ENCODE measurements around the gene CYP19A1. TPM values are rescaled to one million over a fixed set of nuclear protein-coding genes. Genes with fewer than 3 reads are reported as not detected.

The CYP19A1 gene
- polyA plus RNA-seq, 1 experiment: not detected

DNA sequence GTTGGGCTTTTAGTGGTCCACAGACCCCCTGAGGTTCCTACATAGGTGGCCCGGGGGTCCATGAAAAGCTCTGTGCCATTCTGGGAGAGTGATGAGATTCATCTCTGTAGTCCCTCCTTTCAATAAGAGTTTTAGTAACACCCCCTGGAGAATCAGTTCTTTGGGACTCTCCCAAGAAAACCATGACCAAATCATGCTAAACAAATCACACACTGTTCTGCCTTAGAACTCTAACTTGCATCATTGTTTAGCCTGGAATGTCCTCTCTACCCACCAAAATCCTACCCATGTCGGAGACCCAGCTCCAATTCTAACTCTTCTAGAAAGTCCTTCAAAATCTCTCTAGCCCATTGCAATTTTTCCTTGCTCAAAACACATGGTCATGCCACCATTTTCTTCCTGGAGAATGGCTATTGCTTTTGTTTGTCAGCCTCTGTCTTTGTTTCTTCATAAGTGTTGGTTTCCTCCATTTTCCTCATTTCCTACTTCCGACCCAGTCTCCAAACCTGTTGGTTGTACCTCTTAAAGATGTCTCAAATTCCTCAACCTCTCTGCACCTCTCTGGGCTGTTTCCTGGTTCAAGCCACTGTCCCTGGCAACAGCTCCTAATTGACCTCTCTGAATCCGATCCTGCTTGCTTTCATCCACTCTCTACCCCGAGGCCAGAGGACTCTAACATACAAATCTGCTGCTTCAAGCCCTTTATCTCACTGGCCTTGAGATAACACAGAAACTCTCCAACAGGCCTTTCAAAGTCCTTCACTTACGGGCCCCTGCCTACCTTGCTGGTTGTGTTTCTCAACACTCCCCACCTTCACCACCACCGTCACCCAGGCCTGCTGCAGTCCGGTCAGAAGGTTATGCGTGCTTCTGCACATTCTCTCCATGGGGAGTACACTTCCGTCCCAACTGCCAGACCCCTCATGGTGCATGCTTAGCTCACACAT is 23.7 kb downstream of the CYP19A1 start:
- no peak overlapping the region for H3K27ac ChIP-seq (ENCODE audit: low read depth, low read length)
- no peak for DNase-seq (ENCODE audit: low read depth, low spot score)
- ChIA-PET CTCF (interaction anchor here (1.0 kb wide), 1 partner anchor 37 kb away, joined by 3 read pairs; no protein-coding TSS in a partner anchor), POLR2A (no interaction called here)
- TF ChIP-seq, protein P1, sequence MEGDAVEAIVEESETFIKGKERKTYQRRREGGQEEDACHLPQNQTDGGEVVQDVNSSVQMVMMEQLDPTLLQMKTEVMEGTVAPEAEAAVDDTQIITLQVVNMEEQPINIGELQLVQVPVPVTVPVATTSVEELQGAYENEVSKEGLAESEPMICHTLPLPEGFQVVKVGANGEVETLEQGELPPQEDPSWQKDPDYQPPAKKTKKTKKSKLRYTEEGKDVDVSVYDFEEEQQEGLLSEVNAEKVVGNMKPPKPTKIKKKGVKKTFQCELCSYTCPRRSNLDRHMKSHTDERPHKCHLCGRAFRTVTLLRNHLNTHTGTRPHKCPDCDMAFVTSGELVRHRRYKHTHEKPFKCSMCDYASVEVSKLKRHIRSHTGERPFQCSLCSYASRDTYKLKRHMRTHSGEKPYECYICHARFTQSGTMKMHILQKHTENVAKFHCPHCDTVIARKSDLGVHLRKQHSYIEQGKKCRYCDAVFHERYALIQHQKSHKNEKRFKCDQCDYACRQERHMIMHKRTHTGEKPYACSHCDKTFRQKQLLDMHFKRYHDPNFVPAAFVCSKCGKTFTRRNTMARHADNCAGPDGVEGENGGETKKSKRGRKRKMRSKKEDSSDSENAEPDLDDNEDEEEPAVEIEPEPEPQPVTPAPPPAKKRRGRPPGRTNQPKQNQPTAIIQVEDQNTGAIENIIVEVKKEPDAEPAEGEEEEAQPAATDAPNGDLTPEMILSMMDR (IDR thresholded peaks at IDR 0.05; ENCODE audit: low read depth, low read length): no peak
- H3K27me3 ChIP-seq (ENCODE audit: control insufficient read depth, insufficient read depth, low read length): no peaks in the 10 kb centered on the region
- H3K9me3 ChIP-seq (ENCODE audit: control insufficient read depth, insufficient read depth, low read length): no peaks in the 10 kb centered on the region
- no peak overlapping the region for H3K4me3 ChIP-seq (ENCODE audit: low read depth, low read length)

DNA sequence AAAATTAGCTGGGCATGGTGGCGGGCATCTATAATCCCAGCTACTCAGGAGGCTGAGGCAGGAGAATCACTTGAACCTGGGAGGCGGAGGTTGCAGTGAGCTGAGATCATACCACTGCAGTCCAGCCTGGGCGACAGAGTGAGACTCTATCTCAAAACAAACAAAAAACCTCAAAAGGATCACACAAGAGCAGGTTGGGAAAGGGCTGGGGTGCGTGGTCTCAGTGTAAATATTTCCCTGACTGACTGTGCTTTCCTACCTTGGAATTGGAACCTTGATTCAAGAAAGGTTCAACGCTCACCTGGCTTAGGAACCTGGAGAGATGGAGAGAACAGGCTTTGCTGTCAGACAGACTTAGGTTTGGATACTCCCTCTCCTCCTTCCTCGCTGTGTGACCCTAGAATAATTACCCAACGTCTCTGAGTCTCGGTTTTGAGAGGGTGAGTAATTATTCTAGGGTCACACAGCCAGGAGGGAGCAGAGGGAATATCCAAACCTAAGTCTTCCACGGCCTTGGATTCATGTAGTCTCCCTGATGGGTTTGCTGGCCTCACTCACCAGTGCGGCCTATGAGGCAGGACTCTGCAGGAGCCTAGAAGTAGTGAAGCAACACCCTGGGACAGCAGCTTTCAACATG is 24.6 kb downstream of the CYP19A1 start:
- DNase-seq (ENCODE audit: low read depth, low spot score): no peak
- Histone ChIP-seq H3K9me3 (ENCODE audit: control insufficient read depth, insufficient read depth, low read length) (no peaks in the 10 kb centered on the region), H3K27ac (ENCODE audit: low read depth, low read length) (no peak overlapping the region), H3K27me3 (ENCODE audit: control insufficient read depth, insufficient read depth, low read length) (no peaks in the 10 kb centered on the region), H3K4me3 (ENCODE audit: low read depth, low read length) (no peak overlapping the region)
- CTCF ChIA-PET: interaction anchor here (1.0 to 1.7 kb wide), 2 partner anchors 38 to 150 kb away, joined by 3 to 7 read pairs; no protein-coding TSS in a partner anchor
- TF ChIP-seq, protein P1 (IDR thresholded peaks at IDR 0.05; ENCODE audit: low read depth, low read length): no peak
- POLR2A ChIA-PET: no interaction called here

DNA sequence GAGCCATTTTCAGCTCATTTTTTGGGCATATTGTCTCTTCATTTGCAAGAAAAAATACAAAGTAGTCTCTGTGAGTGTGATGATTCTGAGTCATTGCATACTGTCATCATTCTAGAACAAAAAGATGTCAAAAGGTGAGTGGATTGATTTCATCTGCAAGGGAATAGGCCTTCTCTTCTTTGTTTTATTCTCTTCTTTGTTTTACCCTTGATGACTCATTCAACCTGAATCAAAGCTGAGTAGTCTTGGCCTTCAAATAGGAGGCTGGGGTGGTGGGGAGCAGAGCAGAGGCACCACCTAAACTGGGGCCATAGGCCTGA is 25.4 kb downstream of the CYP19A1 start:
- ChIA-PET CTCF (interaction anchor here (1.3 to 1.7 kb wide), 3 partner anchors 31 to 150 kb away, joined by 5 to 7 read pairs (median 6); no protein-coding TSS in a partner anchor), POLR2A (interaction anchor here (1.0 kb wide), 1 partner anchor 10 kb away, joined by 3 read pairs; no protein-coding TSS in a partner anchor)
- Histone ChIP-seq H3K4me3 (ENCODE audit: low read depth, low read length) (no peak overlapping the region), H3K9me3 (ENCODE audit: control insufficient read depth, insufficient read depth, low read length) (no peaks in the 10 kb centered on the region), H3K27me3 (ENCODE audit: control insufficient read depth, insufficient read depth, low read length) (peaks cover under 1% of the 10 kb centered on the region), H3K27ac (ENCODE audit: low read depth, low read length) (peak overlapping the region; percentile 77)
- DNase-seq (ENCODE audit: low read depth, low spot score): no peak
- TF ChIP-seq, protein P1 (IDR thresholded peaks at IDR 0.05; ENCODE audit: low read depth, low read length): no peak

DNA sequence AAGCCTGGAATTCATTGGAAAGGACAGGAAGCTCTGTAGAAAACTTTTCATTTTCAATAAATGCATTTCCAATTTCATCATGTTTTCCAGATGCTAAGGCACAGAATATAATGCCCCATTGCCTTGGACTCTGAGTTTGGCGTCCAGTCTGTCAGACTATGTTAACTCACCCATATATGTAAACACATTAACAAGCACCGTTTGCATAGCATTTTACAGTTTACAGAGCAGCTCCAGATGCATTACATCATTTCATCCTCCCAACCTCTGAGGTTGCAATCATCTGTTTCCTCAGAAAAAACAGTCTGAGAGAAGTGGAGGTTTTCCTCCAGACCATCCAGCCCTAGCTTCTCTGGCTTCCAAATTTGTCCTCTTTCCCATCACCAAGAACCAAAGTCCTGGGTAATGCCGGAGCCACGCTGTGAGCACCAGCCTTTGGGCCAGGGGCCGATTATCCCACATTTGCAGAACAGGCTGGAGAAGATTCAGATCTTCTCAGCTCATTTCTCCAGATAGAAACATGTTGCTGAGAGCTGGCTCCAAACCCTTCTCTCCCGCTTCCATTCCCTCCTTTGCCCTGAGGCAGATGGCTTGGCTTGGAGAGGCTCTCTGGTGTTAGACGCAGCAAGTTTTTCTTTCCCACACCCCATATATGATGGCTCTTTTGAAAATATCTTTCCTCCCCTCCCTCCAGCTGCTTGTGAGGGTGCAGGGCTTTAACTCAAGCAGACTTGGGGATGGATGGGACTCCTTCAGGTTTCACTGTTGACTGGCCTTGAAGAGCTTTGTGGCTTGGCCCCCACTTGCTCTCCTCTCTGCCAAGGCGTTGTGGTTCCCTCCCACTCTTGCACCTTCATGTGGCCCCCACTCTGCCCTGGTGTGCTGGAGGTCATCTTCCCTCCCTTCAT is 26.0 kb downstream of the CYP19A1 start:
- peaks cover 5% of the 10 kb centered on the region for H3K27me3 ChIP-seq (ENCODE audit: control insufficient read depth, insufficient read depth, low read length)
- POLR2A ChIA-PET: interaction anchor here (1.0 to 1.6 kb wide), 2 partner anchors 10 to 57 kb away, joined by 3 to 12 read pairs; no protein-coding TSS in a partner anchor
- CTCF ChIA-PET: interaction anchor here (0.9 to 1.7 kb wide), 5 partner anchors 31 to 149 kb away, joined by 3 to 7 read pairs (median 5); no protein-coding TSS in a partner anchor
- TF ChIP-seq, protein P1 (IDR thresholded peaks at IDR 0.05; ENCODE audit: low read depth, low read length): no peak
- H3K27ac ChIP-seq (ENCODE audit: low read depth, low read length): peak overlapping the region; percentile 77
- H3K4me3 ChIP-seq (ENCODE audit: low read depth, low read length): no peak overlapping the region
- DNase-seq (ENCODE audit: low read depth, low spot score): peak; percentile 68
- H3K9me3 ChIP-seq (ENCODE audit: control insufficient read depth, insufficient read depth, low read length): no peaks in the 10 kb centered on the region
